Middle frontal gyrus (tissue), 1 donor: Measurements from ENCODE around the gene ZCCHC8.
"Not testable (repeated sequence)": the region's sequence is repeated elsewhere in the genome, so short reads cannot be mapped to it uniquely, and the experiment has no call there.

Experiments used
- DNase-seq: peaks from one replicate; pipeline ENCODE4 v3.0.0-alpha.2; 2015; ENCODE audit warnings: low spot score; ENCODE audit errors: extremely low spot score

Gene ZCCHC8

DNA sequence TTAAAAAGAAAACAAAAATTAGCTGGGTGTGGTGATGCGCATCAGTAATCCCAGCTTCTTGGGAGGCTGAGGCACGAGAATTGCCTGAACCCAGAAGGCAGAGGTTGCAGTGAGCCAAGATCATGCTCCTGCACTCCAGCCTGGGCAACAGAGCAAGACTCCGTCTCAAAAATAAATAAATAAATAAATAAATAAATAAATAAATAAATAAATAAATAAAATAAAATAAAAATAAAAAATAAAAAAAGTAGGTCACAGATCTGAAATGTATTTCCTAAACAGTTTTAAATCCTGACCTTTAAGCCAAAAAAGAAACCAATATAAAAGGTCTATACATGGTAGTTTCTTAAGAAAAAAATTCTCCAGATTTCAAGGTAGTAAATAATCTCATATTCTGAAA is 12.3 kb upstream of the ZCCHC8 start:
- not testable (repeated sequence) for DNase-seq

DNA sequence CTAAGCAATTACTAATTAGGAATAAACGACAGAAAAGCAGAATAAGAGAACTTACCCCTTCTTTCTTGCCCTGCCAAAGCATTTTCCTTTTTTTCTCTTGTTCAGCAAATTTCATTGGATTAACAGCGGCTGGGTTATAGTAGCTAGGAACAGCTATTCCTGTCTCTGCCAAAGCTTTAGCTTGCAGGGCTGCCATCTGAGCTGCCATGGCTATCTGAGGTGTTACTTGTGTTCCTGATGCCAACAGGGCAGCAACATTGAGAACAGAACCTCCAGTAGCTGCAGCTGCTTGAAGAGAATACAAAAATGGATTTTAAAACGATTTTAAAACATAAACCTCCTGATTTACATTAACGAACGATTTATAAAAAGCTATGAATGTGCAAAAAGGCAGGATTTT is 7.4 kb upstream of the ZCCHC8 start:
- DNase-seq = no peak

DNA sequence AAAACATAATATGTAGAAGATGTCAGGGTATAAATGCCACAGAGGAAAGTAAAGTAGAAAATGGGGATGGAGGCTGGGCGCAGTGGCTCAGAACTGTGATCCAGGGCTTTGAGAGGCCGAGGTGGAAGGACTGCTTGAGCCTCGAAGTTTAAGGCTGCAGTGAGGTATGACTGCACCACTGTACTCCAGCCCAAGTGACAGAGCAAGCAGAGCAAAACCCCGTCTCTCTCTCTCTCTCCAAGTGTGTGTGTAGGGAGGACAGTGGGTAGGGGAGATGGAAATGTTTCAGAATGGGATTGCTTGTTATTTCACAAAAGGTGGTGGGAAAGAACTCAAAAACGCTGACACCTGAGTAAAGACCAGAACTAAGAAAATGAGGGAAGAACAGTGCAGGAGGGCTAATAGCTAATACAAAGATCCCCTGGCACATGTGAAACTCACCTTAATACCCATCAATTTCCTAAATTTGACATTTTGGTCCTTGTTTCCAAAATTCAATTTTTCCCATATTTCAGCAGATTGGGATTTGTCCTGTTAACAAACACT is 5.7 kb upstream of the ZCCHC8 start:
- no peak for DNase-seq

DNA sequence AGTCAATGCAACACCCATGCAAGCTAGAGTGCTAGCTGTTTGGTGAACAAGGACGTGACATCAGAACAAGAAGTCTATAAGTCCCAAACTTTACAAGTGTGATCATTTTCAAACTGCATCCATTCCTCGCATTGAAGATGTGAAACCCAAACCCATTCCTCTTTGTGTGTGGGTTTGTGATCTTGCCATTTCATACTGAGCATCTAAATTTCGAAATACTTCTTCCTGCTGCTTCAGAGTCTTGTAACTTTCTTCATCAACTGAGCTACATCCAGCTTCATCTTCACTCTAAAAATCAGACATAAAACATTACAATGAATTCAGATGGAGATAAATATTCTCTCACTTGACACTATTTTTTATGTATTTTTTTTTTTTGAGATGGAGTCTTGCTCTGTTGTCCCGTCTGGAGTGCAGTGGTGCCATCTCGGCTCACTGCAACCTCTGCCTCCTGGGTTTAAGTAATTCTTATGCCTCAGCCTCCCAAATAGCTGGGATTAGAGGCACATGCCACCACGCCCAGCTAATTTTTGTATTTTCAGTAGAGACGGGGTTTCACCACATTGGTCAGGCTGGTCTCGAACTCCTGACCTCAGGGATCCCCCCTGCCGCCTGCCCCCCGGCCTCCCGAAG is 4.8 kb upstream of the ZCCHC8 start:
- no peak for DNase-seq

DNA sequence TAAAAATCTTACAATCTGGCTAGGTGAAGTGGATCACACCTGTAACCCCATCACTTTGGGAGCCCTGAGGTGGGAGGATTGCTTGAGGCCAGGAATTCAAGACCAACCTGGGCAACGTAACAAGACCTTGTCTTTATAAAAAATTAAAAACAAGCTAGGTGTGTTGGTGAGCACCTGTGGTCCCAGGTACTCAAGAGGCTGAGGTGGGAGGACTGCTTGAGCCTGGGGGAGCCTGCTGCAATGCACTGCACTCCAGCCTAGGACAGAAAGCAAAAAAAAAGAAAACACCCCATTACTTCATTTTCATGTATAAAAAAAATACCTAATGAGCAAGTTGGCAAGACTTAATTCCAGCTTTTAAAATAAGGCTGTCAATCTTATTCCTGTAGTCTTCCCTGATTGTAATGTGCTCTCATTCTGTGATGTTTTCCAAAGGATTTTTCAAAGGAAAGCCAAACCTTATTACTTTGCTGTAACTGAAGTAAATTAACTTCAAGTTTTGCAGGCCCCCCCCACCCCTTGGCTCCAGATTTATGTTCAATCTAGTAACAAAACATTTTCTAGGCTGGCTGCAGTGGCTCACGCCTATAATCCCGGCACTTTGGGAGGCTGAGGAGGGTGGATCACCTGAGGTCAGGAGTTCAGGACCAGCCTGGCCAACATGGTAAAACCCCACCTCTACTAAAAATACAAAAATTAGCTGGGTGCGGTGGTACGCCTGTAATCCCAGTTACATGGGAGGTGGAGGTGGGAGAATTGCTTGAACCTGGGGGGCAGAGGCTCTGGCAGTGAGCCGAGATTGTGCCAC is 3.3 kb upstream of the ZCCHC8 start:
- DNase-seq = no peak

DNA sequence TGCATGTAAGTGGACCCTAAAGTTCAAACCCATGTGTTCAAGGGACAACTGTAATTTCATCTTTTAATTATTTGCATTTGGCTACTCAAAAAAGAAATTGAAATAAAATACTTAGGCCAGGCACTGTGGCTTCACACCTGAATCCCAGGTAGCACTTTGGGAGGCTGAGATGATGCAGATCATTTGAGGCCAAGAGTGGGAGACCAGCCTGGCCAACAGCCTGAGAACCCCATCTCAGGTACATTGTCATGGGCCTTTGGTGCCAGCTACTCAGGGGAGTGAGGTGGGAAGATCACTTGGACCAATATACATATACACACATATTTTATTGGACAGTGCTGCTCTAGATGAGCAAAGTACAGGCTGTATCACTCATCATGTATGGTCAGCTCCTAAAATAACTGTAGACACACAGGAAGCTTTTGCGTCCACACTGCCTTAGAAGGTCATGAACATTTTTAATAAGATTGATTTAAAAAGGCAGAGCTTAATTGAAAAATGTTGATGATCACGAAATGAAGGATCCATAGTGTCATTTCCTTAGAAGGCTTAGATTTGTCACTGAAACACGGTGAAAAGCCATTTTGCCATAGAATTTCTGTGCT is 2.5 kb upstream of the ZCCHC8 start:
- DNase-seq = no peak

DNA sequence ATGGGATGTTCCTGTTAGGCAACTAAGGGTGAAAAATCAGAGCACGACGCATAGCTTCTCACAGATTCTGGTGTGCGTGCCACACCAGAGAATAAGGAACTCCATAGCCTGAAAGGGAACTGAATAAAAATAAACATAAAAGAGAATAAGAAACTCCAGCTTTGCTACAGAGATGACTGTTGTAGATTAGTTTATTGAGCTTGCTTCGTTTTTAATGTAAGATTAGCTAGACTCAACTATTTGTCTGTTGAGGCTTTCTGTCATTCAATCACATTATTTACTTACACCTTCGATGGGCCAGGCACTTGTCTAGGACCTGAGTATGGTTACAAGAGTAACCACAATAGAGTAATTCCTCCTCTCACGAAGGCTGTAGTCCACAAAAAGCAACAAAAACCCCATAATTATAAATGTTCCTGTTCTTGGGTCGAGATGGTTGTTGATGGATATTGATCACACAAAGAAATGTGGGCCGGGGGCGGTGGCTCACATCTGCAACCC is 807 bp upstream of the ZCCHC8 start:
- DNase-seq = no peak

DNA sequence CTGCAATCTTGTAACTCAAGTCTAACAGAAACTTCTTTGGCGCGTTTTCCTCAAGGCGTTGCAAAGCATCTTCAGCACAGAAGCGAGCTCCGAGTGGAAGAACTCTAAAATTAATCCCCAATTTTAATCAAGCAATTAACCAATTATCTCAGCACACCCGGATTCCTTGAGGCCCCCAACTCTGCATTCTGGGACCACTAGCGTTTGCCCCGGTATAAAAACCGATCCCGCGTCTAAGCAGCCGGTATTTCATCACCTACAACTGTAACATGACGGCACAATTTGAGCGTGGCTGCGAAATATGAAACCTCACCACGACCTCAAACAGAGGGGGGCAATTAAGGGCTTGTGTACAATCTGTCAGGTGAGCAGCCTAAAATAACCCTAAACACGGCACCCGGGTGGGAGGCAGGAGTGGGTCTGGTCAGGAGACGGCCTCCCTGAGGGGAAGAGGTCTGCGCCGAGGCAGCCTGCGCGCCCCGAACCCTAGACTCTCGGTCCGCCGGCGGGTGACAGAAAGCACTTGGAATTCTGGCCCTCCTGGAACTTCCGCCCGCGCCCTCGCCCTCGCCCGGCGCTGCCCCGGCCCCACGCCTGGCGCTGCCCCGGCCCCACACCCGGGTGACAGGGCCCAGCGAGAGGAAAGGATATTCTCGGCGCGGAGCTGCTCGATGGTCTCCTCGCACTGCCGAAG is 594 bp downstream of the ZCCHC8 start:
- DNase-seq = no peak

DNA sequence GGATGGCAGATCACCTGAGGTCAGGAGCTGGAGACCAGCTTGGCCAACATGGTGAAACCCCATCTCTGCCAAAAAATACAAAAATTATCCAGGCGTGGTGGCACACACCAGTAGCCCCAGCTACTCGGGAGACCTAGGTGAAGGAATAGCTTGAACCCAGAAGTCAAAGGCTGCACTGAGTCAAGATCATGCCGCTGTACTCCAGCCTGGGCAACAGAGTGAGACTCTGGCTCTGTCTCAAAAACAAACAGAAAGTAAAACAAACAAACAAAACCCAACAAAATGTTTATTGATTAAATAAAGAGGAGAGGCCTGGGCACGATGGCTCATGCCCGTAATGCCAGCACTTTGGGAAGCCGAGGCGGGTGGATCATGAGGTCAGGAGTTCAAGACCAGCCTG is 5.5 kb downstream of the ZCCHC8 start:
- no peak for DNase-seq

DNA sequence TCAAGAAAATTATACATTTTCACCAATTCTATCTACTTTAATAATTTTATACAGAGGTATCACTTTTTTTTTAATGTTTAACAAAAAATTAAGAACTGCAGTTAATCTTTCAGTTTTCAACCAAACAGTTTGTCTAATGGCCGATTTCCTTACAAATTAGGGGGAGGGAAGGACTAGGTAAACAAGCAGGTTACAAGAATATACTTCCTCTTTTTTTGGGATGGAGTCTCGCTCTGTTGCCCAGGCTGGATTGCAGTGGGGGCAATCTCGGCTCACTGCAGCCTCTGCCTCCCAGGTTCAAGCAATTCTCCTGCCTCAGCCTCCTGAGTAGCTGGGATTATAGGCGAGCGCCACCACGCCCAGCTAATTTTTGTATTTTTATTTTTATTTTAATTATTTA is 7.5 kb downstream of the ZCCHC8 start:
- DNase-seq = not testable (repeated sequence)

DNA sequence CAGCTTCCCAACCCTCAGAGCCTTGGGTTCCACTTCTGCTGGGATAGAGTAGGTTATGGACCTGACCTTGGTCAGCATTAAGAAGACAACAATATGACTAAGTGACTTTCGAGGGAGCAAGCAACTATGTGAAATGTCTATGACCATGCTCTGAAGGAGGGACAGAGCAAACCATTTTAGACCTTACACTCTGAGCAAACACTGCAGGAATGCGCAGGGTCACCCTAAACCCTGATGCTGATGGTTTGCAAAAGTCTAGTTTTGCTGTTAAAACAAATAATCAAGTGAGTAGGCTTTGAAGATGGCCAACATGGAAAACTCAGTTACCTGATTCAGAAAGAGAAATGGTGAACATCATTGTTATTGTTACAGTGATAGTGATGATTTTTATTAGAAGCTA is 8.7 kb downstream of the ZCCHC8 start:
- no peak for DNase-seq

DNA sequence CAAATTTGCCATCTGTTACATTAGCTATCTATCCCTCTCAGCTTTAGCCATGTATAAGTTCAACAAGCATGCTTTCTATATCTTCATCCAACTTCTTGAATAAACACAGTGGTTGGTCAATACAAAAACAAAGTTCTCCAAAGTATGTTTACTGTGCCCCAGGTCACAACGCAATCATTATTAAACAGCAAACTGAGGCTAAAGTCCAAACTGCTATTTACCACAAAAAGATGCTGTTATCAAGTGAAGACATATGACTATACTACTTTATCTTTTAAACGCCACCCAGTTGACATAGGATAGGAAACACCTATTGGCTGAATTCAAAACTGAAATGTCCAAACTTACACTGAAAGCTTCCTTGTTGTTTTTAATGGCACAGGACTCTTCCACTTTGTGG is 11.7 kb downstream of the ZCCHC8 start:
- no peak for DNase-seq

DNA sequence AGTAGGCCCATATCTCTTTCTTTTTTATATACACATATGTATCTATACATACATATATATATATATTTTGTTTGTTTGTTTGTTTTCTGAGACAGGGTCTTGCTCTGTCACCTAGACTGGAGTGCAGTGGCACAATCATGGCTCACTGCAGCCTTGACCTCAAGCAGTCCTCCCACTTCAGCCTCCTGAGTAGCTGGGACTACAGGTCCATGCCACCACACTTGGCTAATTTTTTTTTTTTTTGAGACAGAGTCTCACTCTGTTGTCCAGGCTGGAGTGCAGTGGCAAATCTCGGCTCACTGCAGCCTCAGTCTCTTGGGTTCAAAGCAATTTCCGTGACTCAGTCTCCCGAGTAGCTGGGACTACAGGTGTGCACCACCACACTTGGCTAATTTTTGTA is 12.9 kb downstream of the ZCCHC8 start:
- not testable (repeated sequence) for DNase-seq

DNA sequence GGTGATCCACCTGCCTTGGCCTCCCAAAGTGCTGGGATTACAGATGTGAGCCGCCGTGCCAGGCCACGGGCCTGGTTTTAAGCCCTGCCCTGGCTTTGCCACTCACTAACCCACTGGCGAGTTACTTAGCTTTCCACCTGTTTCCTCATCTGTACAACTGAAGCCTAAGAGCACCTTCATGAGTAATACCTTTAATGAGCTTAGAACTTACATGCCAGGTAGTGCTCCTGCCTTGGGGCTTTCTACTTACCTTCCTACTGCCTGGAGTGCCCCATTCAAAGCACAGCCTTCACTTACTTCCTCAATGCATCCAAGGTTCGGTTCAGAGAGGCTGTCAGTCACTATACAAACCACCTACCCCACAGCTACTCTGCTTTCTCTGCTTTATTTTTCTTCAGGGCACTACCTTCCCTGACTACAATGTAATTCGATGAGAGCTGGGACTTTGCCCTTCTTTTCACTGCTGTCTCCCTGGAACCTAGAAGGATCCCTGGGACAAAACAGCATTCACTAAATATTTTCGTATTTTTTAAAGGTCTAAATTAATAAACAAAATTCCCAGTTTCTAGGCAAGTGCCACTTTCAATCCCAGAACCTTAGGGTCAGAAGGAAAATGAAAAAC is 13.8 kb downstream of the ZCCHC8 start:
- DNase-seq = no peak

DNA sequence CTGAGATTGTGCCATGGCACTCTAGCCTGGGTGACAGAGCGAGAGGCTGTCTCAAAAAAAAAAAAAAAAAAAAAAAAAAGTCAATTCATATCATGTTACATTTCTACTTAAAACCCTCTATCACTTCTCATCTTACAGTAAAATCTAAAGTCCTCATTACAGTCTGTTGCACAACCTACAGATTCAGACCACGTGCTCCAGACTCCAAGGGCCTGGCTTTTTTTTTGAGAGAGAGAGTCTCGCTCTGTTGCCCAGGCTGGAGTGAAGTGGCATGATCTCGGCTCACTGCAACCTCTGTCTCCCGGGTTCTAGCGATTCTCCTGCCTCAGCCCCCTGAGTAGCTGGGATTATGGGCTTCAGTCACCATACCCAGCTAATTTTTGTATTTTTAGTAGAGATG is 14.4 kb downstream of the ZCCHC8 start:
- DNase-seq = not testable (repeated sequence)

DNA sequence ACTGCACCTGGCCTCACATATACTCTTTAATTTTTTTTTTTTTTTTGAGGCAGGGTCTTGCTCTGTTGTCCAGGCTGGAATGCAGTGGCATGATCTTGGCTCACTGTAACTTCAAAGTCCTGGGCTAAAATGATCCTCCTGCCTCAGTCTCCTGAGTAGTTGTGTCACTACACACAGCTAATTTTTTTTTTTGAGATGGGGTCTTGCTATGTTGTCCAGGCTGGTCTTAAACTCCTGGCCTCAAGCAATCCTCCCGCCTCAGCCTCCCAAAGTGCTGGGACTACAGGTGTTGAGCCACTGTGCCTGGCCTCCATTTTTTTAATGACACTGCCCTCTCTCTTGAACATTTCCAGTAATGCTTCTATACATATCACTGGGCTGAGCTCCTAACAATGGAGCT is 16.3 kb downstream of the ZCCHC8 start:
- not testable (repeated sequence) for DNase-seq

DNA sequence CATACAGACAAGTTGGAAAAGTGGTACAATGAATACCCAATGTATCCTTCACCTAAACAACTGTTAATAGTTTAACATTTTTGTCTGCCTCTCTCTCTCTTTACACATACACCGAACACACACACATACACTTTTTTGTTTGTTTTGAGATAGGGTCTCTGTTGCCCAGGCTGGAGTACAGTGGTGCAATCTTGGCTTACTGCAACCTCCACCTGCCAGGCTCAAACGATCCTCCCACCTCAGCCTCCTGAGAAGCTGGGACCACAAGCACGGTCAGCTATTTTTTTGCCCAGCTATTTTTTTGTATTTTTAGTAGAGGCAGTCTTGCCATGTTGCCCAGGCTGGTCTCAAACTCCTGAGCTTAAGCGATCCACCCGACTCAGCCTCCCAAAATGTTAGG is 16.8 kb downstream of the ZCCHC8 start:
- DNase-seq = no peak

DNA sequence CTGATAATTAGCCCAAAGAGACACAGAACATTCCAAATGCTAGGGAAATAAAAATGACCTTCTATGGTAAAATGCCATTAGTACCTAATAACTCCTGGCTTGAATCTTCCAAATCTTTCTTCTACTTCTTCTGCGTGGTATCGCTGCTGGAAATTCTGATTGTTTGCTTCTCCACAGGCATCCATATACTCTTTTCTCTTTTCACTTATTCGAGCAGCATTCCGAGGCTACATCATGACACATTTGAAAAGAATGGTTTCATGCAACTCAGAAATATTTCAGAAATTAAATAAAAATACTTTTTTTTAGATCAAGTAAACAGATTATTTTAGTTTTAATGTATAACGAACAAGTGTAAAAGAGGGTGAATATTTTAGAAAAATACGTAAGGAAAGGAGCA is 18.9 kb downstream of the ZCCHC8 start:
- DNase-seq = no peak

DNA sequence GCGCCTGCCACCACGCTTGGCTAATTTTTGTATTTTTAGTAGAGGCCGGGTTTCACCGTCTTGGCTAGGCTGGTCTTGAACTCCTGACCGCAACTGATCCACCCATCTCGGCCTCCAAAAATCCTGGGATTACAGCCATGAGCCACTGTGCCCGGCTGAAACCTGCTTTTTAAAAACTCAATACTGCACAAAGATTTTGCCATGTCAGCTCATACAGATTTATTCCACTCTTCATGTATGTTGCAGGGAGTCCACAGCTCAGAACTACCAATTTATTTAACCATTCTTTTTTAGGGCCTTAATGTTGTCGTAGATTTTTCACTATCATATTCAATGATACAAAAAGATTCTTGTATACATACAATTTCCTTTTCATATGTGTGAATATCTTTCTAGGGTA is 20.0 kb downstream of the ZCCHC8 start:
- no peak for DNase-seq

DNA sequence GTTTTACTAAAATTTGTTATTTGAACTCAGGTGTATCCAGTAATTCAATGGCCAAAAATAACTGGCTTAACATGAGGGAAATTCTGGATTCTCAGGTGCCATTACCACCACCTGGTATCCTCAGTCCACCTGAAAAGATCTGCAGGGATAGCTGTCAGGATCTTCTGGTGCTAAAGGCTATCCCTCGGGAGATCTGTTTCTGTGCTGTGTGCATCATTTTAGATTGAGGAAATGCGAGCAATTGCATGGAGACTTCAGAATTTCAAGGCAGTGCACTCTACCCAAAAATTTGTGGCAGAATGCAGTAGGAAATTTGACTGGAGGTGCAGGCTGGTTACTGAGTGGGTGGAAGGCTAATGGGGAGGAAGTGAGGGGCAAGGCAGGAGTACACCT is 26.4 kb downstream of the ZCCHC8 start:
- no peak for DNase-seq
